Upper lobe of left lung (tissue), 6 donors: ENCODE results near the gene CFAP251. TPM values are rescaled to one million over a fixed set of nuclear protein-coding genes. Genes with fewer than 3 reads are reported as not detected.
"Not testable (repeated sequence)": the region's sequence is repeated elsewhere in the genome, so short reads cannot be mapped to it uniquely, and the experiment has no call there.

Experiments
- ATAC-seq, 2 donors: fragments of 200-7000 bp; cut with Tn5 transposase; one replicate each; pipeline ENCODE4 v1.9.1; 2022; ENCODE audit warnings: mild to moderate bottlenecking in 2 of 2, moderate library complexity in 2 of 2; ENCODE audit not compliant: low FRiP score in 2 of 2
- DNase-seq, 2 donors: peaks; one replicate each; pipeline ENCODE4 v3.0.0-alpha.2; 2019 to 2020
- H3K27ac ChIP-seq, 4 donors: fragments of 200-600 bp; sonication (generic); one replicate each; pipeline ENCODE4 v1.5.1; 2016 to 2019
- H3K27me3 ChIP-seq, 4 donors: fragments of 200-600 bp; sonication (generic); one replicate each; pipeline ENCODE4 v1.5.1; 2017 to 2019
- H3K36me3 ChIP-seq, 4 donors: fragments of 200-600 bp; sonication (generic); one replicate each; pipeline ENCODE4 v1.5.1; 2016 to 2019
- H3K4me1 ChIP-seq, 4 donors: fragments of 200-600 bp; sonication (generic); one replicate each; pipeline ENCODE4 v1.5.1; 2018 to 2019
- H3K4me3 ChIP-seq, 4 donors: fragments of 200-600 bp; sonication (generic); one replicate each; pipeline ENCODE4 v1.5.1; 2017 to 2019; ENCODE audit warnings: mild to moderate bottlenecking in 2 of 4, moderate library complexity in 1 of 4
- H3K9me3 ChIP-seq, 4 donors: fragments of 200-600 bp; sonication (generic); one replicate each; pipeline ENCODE4 v1.5.1; 2018 to 2019
- EP300 ChIP-seq, 4 donors: sonication (generic); formaldehyde crosslinking; IDR thresholded peaks; one replicate each; pipeline ENCODE4 v1.5.1; 2017; ENCODE audit warnings: antibody characterized with exemption in 4 of 4, control low read depth in 2 of 4
- POLR2A ChIP-seq, 4 donors: fragments of 450-650 bp; IDR thresholded peaks; one replicate each; pipeline ENCODE4 v1.5.1; 2016 to 2017; ENCODE audit warnings: antibody characterized with exemption in 4 of 4, mild to moderate bottlenecking in 2 of 4
- POLR2AphosphoS5 ChIP-seq, 2 donors: sonication (generic); formaldehyde crosslinking; IDR thresholded peaks; one replicate each; pipeline ENCODE4 v1.5.1; 2017; ENCODE audit warnings: antibody characterized with exemption in 2 of 2
- WGBS, 2 donors: methylation state at CpG; one replicate each; pipeline ENCODE4 v1.1.5; 2017 to 2018; 5-methylcytosine and 5-hydroxymethylcytosine counted together
- total RNA-seq, 6 donors: library from RNA; depleted of rRNA in 4 of 6; stranded (reverse); fragments of >200 nt in 4 of 6; gene quantifications; one replicate each; pipeline versions ENCODE4 v1.1.0 to v1.2.1, GENCODE V29; 2016 to 2021
- TF ChIP-seq, protein P1 (sequence below), 6 experiments: fragments of 450-650 bp in 4 of 6; fragments of 200-600 bp in 2 of 6; sonication (generic) in 2 of 6; IDR thresholded peaks; one replicate each; pipeline ENCODE4 v1.5.1; 2016 to 2019; ENCODE audit warnings: antibody characterized with exemption in 6 of 6
- donor health status: DM: no; HTN: no; CAD: no; lungs with moderate emphysema.
- donor health status: DM: no; HTN: yes; CAD: no; lungs with severe emphysema.

CFAP251 gene
- total RNA-seq, 6 donors from 2014 or later, result 3.1 to 65.1 (median 12.7) TPM

DNA sequence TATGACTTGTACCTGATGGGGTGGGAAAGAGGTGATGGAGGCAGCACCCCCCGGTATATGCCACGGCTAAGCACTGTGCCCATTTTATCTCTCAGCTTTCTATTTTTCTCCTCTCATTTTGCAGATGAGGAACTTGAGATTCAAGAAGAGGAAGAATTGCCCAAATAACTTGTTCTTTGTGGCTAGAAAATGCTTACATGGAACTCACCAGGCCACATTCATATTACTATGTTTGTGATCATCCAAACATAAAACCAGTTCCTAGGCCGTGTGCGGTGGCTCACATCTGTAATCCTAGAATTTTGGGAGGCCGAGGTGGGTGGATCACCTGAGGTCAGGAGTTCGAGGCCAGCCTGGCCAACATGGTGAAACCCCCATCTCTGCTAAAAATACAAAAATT is 44.3 kb upstream of the CFAP251 start:
- Histone ChIP-seq H3K27me3 (no peaks in the 10 kb centered on the region), H3K27ac (no peak overlapping the region), H3K9me3 (no peaks in the 10 kb centered on the region), H3K4me3 (no peak overlapping the region), H3K36me3 (no peaks in the 10 kb centered on the region), H3K4me1 (peaks cover 0 to 5% (median 0%) of the 10 kb centered on the region in 4 donors)
- WGBS, 2 donors, result 72 to 75% methylated on average over 6 of the region's 6 CpGs
- ATAC-seq (no peak), DNase-seq (no peak)
- TF ChIP-seq EP300 (IDR thresholded peaks at IDR 0.05) (no peak), POLR2AphosphoS5 (IDR thresholded peaks at IDR 0.05) (no peak), POLR2A (IDR thresholded peaks at IDR 0.05) (no peak)

DNA sequence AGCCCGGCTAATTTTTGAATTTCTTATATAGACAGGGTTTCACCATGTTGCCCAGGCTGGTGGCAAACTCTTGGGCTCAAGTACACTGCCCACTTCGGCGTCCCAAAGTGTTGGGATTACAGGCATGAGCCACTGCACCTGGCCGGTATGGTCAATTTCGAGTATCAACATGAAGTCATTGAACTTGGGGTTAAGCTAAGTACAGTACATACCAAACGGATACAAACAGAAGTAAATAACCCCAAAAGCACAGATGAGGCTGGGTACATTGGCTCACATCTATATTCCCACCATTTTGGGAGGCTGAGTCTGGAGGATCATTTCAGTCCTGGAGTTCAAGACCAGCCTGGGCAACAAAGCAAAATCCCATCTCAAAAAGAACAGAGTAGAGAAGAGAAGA is 42.8 kb upstream of the CFAP251 start:
- WGBS, 2 donors, result 87 to 90% methylated on average over 6 of the region's 6 CpGs
- Histone ChIP-seq H3K9me3 (no peaks in the 10 kb centered on the region), H3K4me1 (peaks cover 0 to 5% (median 0%) of the 10 kb centered on the region in 4 donors), H3K27ac (no peak overlapping the region), H3K4me3 (no peak overlapping the region), H3K36me3 (no peaks in the 10 kb centered on the region), H3K27me3 (no peaks in the 10 kb centered on the region)
- no peak for ATAC-seq
- no peak for TF ChIP-seq POLR2AphosphoS5 (IDR thresholded peaks at IDR 0.05)
- no peak for TF ChIP-seq POLR2A (IDR thresholded peaks at IDR 0.05)
- no peak for TF ChIP-seq EP300 (IDR thresholded peaks at IDR 0.05)
- TF ChIP-seq, protein P1, sequence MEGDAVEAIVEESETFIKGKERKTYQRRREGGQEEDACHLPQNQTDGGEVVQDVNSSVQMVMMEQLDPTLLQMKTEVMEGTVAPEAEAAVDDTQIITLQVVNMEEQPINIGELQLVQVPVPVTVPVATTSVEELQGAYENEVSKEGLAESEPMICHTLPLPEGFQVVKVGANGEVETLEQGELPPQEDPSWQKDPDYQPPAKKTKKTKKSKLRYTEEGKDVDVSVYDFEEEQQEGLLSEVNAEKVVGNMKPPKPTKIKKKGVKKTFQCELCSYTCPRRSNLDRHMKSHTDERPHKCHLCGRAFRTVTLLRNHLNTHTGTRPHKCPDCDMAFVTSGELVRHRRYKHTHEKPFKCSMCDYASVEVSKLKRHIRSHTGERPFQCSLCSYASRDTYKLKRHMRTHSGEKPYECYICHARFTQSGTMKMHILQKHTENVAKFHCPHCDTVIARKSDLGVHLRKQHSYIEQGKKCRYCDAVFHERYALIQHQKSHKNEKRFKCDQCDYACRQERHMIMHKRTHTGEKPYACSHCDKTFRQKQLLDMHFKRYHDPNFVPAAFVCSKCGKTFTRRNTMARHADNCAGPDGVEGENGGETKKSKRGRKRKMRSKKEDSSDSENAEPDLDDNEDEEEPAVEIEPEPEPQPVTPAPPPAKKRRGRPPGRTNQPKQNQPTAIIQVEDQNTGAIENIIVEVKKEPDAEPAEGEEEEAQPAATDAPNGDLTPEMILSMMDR (IDR thresholded peaks at IDR 0.05), result no peak
- DNase-seq, result no peak

DNA sequence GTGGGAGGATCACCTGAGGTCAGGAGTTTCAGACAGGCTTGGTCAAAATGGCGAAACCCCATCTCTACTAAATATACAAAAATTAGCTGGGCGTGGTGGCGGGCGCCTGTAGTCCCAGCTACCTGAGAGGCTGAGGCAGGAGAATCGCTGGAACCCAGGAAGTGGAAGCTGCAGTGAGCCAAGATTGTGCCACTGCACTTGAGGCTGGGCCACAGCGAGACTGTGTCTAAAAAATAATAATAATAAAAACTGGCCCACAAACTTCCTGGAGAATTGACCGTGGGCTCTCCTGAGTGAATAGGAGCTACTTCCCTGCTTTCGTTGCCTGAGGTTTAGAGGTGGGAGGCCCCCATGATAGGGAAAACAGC is 42.3 kb upstream of the CFAP251 start:
- H3K4me3 ChIP-seq, DNase-seq, H3K4me1 ChIP-seq, H3K9me3 ChIP-seq, ATAC-seq, H3K36me3 ChIP-seq, H3K27me3 ChIP-seq: not testable (repeated sequence)
- WGBS, 2 donors, result 81 to 86% methylated on average over 8 of the region's 8 CpGs
- H3K27ac ChIP-seq, result peak overlapping the region in 1 of 4 donors; percentile 30

DNA sequence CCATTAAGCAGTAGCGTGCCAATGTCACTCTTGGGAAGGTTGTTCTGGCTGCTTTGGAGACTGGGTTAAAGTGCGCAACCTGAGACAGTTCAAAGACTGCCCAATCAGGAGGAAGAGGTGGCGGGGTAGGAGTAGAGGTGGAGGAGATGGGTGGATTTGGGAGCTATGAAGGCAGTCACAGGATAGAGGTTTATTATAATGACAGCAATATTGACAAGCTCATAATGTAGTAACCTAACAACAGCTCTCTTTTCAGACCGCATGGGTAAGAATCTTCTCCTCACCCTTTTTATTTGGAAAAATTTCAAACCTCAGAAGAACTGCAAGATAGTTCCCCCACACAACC is 35.1 kb upstream of the CFAP251 start:
- no peaks in the 10 kb centered on the region for H3K36me3 ChIP-seq
- WGBS, 2 donors, result 55 to 61% methylated on average over 4 of the region's 4 CpGs
- DNase-seq (no peak), ATAC-seq (no peak)
- no peak overlapping the region for H3K27ac ChIP-seq
- no peaks in the 10 kb centered on the region for H3K9me3 ChIP-seq
- no peaks in the 10 kb centered on the region for H3K27me3 ChIP-seq
- no peak for TF ChIP-seq EP300 (IDR thresholded peaks at IDR 0.05)
- no peak for TF ChIP-seq POLR2AphosphoS5 (IDR thresholded peaks at IDR 0.05)
- TF ChIP-seq POLR2A (IDR thresholded peaks at IDR 0.05), result no peak
- TF ChIP-seq, protein P1 (IDR thresholded peaks at IDR 0.05), result no peak
- H3K4me3 ChIP-seq, result no peak overlapping the region
- peaks cover 4 to 6% (median 5%) of the 10 kb centered on the region in 4 donors for H3K4me1 ChIP-seq

DNA sequence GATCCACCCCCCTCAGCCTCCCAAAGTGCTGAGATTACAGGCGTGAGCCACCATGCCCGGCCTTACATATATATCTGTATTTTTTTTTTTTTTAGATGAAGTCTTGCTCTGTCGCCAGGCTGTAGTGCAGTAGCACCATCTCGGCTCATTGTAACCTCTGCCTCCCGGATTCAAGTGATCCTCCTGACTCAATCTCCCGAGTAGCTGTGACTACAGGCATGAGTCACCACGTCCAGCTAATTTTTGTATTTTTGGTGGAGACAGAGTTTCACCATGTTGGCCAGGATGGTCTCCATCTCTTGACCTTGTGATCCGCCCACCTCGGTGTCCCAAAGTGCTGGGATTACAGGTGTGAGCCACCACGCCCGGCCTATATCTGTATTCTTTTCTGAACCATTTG is 33.3 kb upstream of the CFAP251 start:
- H3K27ac ChIP-seq, DNase-seq, H3K36me3 ChIP-seq, H3K9me3 ChIP-seq, H3K4me3 ChIP-seq, ATAC-seq, H3K27me3 ChIP-seq: not testable (repeated sequence)
- WGBS, 2 donors, result 89 to 92% methylated on average over 11 of the region's 11 CpGs
- peaks cover 14 to 16% (median 16%) of the 10 kb centered on the region in 4 donors for H3K4me1 ChIP-seq

DNA sequence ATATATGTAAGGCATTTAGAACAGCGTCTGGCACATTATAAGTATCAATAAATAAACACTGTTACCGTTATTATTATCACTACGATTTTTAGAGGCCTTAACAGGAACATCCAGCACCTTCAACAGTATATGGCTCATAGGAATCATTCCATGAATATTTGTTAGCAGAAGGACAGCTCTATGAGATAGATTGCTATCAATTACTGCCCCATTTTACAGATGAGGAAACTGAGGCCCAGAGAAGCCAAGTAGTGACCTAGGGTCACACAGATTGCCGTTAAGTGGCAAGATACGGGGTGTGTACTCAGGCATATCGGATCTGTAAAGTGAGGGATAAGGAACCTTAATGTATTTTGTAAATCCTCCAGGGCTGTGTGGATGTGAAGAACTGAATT is 30.3 kb upstream of the CFAP251 start:
- TF ChIP-seq, protein P1 (IDR thresholded peaks at IDR 0.05), result peak in 1 of 6 experiments; percentile 17
- TF ChIP-seq EP300 (IDR thresholded peaks at IDR 0.05), result no peak
- WGBS, 2 donors, result 56 to 65% methylated on average over 6 of the region's 6 CpGs
- H3K9me3 ChIP-seq, result no peaks in the 10 kb centered on the region
- H3K27me3 ChIP-seq, result no peaks in the 10 kb centered on the region
- peak overlapping the region; percentile 20 to 76 (median 72) for H3K4me3 ChIP-seq
- peak overlapping the region; percentile 91 to 96 (median 94) for H3K27ac ChIP-seq
- ATAC-seq, result no peak
- DNase-seq, result no peak
- peaks cover 0 to 3% (median 2%) of the 10 kb centered on the region in 4 donors for H3K36me3 ChIP-seq
- peaks cover 19 to 29% (median 22%) of the 10 kb centered on the region in 4 donors for H3K4me1 ChIP-seq
